NCI-H345 treated with DMSO at 0.1 percent for 48 hours (cell line): ENCODE data around the gene LSM10.
A peak's percentile ranks its signal among the peaks of the same experiment; 100 is the strongest.

Experiments used
- DNase-seq: peaks from one replicate; lab custom pipeline; 2025; ENCODE audit not compliant: unreplicated experiment; lab: John Stamatoyannopoulos, UW

Gene LSM10

DNA sequence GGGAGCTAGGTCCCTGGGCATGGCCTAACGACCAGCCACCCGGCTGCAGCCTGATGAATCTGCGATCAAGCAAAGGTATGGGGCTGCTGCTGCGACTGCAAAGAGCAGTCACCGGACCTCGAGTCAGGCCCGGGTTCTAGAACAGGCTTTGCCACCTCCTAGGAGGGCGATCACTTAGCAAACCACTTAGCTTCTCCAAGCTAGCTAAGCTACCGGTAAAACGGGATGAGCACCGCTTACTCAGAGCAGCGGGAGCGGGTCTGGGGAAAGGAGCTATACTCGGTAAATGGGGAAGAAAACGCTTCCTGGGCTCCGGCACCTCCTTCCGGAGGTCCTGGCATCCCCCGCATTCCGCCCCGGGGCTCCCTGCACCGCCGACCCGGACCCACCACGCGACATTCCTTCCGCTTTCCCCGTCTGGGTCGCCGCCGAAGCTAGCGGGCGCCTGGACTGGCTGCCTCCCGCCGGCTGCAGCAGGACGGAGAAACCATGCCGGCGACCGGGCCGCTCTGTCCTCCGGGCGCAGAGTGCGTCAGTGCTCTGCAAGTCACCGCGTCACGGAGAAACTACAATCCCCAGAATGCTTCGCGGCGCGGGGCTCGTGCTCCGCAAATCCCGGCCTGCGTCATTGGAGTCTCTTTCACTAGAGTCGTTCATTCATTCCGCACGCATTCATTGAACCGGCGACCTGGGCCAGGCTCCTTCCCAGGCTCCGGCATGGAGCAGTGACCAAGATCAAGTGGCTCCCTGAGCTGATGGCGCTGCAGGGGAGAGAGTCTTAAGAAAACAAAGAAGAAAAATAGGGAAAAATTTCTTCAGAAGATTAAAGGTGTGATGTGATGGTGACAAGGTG is at the start of gene LSM10:
Gene LSM10, minus strand, starts transcription at position 531 of the 853 bp plus-strand sequence. CDS start 3,779 bp downstream, outside the sequence.
- DNase-seq, result peak; percentile 89

DNA sequence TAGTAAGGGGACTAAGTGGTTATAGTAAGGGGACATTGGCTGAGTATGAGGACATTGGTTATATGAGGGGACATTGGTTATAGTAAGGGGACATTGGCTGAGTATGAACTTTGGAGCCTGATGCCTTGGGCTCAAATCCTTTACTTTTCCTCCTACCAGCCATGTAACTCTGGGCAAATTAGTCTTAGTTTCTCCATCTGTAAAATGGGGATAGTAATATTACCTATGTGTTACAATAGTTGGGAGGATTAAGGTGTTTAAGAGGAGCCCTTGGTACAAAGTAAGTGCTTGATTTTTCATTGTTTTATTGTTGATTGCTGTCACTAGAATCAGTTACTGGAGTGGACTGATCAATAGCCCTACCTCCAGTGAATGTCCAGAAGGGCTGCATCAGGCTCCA is 49.7 kb upstream of the LSM10 start:
- DNase-seq, result no peak

DNA sequence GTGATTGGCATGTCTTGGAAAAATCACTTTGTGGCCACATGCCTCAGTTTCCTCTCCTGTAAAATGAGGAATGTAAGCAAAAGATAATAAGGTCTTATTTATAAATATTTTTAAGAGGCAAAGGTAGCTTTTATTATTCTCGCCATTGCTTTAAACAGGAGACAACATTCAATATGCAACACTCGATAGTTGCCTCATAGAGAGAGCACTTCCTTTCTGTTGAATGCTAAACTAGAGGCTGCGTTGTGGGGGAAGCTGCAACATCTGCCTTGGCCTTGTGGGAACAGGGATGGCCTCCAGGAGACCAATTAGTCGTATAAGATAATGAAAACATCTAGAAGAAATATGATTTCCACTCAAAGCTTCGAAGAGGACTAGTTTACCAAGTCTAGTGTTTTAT is 49.0 kb upstream of the LSM10 start:
- DNase-seq, result no peak

DNA sequence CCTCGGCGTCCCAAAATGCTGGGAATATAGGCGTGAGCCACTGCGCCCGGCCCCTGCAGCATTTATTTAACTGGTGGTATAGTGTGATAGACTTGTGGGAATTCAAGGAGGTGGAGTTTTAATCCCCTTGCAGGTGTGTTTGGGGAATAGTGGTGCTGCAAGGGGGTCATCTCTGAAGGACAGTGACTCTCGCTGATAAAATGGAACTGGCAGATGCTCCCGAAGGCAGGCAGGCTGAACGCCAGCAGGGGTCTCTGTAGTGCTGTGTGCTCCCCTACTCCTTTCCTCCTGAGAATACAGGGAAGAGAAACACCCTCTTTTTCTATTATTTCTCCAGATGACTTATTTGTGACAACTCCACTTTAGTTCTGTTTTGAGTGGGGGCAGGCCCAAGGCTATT is 48.6 kb upstream of the LSM10 start:
- no peak for DNase-seq

DNA sequence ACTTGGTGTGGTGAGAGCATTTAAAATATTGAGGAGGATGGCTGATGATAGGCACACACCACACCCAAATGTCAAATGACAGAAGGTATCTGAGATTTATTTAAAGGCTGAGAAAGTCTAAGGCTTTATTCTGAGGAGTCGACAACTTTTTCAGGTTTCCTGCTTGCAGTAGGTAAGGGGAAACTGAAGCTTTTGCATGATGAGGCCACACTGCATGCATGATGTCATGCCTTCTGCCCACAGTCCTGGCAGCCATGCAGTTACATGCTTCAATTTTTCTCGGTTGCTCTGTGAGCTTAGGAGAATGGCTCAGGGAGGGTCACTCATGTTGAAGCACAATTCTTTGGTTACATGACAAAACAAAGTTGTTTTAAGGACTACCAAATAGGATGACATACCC is 45.6 kb upstream of the LSM10 start:
- DNase-seq, result no peak

DNA sequence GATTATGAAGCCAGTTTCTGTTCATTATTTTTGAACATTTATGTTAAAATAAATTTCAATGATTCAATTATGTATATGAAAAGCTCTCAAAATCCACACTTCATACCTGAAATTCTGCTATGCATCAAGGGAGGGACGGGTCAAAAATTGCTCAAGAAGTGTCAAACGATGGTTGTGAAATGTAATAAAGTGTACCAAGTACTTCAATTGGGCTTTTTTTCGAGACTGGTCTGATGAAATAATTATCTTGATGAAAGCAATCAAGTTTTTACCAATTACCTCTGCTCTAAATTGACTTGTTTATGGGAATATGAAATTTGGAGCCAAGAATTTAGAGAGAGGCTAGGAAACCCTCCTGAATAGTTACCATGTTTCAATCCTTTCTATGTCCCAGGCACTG is 44.6 kb upstream of the LSM10 start:
- no peak for DNase-seq

DNA sequence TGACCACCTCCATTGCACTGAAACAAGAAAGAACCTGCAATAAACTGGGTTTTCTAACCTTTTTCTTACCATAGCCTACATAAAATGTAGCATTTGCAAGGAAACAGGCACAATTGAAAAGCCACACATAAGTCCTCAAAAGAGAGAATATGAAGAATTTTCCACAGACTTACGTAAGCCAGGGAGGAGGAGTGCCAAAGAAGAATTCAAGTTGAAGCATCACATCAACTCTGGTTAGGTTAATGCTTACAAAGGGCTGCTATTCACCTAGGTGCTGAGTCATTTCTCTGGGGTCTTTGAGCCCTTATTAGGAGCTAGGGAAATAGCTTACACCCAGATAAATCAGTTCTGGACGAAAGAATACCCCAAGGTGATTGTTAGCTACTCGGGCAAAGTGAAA is 42.9 kb upstream of the LSM10 start:
- no peak for DNase-seq

DNA sequence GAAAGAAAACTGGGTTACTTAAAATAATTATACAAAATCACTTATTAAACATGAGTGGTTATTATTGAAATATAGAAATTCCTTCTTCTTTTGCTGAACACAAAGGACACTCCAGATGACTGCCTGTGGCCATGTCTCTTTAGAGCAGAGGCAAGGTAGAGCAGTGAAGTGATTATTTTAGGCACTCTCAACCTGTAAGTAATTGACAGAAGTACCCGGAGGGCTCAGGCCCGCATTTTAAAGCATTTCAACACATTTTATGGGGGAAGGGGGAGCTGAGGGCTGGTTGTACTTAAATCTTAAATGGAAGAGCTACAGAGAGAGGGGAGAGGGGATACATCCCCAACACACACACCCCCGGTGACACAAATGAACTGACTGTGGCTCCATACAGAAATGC is 42.3 kb upstream of the LSM10 start:
- no peak for DNase-seq

DNA sequence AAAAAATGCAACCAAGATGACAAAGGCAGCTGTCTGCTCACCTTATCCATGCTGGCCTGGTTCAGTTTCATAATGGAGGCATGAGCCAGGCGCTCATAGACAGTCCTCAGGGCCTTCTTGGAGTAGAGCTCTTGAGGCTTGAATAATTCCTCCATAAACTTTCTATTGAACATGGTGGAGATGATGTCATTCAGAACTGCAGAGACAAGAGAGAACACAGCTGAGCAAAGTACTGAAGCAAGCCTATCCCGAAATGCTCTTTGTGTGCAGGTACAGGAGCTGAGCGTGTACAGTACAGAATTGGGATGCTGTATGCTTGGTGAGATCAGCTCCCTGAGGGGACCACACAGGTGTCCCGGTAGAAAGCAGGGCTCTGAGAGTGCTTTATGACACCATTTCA is 41.0 kb upstream of the LSM10 start:
- DNase-seq, result no peak

DNA sequence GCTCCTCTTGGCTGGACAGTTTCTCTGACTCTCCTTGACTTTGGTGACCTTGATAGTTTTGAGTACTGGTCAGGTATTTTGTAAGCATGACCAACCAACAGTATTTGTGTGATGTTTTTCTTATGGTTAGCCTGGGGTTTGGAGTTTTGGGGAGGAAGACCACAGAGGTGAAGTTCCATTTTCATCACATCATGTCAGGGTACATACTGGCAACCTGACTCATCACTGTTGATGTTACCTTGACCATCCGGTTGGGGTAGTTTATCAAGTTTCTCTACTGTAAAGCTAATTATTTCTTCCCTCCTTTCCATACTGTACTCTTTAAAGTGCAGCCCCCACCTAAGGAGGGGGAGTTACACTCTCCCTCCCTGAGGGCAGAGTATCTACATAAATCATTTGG is 39.1 kb upstream of the LSM10 start:
- no peak for DNase-seq

DNA sequence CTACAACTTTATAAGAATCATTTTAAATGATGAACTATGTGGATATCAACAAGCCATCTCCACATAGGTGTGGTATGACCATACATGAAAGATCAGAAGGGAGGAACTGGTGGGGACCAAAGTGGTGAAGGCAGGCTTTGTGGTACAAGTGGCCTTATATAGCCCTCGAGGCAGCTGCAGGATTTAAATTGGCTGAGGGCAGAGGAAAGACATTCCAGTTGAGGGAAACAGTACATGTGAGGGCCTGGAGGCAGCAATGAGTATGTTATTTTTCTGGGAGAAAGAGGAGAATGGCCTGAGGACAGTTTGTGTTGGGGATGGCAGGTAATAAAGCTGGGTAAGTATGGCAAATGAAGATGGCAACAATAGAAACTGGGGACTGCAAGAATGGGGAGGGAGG is 35.4 kb upstream of the LSM10 start:
- DNase-seq, result no peak

DNA sequence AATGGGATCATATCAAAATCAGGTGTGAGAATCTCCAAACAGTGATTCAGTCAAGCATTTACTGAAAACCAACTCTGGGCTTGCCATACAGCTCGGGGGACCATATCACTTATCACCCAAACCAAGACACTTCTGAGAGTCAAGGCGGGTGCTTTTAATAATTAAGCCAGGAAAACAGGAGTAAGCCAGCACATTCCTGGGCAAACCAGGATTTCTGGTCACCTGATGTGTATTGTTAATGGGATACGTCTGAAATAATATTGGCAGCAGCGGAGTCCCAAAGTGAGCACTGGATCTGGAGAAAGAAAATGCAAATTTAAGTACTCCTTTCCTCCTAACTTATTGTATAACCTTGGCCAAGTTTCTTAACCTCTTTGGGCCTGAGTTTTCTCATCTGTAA is 34.9 kb upstream of the LSM10 start:
- DNase-seq, result no peak

DNA sequence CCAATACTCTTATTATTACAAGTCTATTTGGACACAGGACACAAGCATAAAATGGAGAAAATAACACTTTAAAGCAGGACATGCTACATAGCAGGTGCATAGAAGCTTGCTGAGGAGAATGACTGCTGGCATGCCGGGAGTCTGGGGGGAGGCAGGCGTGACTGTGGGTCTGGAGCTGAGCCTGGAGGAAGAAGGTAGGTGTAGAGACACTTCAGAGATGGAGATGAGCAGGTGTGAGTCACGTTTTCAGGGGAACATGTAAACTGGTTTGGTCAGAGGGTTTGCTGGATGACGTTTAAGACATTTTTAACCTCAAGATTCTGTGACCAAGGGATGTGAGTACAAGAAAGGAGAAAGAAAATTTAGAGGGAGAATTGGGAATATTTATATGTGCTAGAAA is 28.1 kb upstream of the LSM10 start:
- no peak for DNase-seq

DNA sequence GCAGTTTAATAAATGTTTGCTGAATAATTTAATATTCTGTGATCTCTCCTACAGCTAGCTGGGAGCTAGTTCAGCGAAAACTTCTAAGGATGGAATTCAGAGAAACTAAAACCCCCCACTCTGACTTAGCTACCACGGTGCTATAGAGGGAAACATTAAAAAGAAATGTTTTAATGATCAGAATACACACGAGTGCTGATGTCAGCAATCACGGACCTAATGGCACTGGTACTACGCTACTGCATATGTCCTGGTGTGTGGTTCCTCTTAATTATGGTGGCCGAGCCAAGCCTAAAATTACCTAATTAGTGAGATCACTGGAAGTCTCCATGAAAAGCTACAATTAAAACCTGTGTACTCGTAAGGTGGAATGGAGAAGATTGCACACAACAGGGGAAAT is 23.9 kb upstream of the LSM10 start:
- no peak for DNase-seq

DNA sequence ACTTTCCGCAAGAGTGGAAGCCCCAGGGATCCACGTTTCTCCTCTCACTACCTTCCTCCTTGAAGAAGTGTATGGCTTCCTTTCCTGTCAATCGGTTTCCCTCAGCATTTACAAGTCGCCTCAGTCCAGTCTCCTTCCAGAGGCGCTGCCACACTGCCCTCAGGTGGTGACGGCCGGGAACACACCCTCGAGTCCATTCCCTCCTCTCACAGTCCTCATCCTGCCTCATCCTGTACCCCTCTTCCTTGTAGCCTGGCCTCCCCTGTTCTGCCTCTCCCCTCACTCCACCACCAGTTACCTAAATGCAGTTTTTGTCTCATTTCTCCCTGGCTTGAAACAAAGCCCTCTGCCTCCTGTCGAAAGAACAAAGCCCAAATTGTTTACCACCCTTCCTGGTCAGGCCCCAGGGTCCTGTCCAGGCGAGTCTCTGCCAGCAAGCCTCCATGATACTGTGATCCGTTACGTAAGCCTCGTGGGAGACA is 23.2 kb upstream of the LSM10 start:
- DNase-seq, result peak; percentile 26

DNA sequence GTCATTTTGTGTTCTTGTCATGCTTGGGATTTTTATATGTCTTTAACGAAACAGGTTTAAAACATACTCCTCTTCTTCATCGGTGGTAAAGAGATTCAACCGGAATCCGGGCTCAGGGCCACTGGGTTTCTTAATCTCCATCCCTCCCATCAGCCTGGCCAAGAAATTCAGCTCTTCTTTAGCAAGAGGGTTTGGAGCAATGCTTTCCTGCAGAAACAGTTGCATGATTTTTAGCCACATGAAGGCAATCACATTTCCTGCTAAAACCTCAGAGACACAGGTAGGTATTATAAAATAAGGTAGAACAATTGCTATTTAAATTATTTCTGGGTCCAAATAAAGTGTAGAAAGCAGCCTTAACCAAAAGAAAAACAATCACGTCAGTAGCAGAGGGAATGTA is 22.7 kb upstream of the LSM10 start:
- DNase-seq, result no peak

DNA sequence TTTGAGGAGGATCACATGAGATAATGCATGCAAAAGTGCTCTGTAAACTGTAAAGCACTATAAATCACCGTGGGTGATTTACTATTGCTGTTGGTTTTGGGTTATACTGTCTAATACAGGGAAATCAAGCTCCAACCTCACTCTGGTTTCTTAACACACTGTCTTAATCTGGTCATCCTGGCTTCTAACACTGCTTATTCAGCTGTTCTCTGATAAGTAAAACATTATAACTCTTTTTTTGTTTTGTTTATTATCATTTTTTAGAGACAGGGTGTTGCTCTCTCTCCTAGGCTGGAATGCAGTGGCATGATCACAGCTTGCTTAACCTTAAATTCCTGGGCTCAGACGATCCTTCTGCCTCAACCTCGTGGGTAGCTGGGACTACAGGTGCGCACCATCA is 21.9 kb upstream of the LSM10 start:
- no peak for DNase-seq

DNA sequence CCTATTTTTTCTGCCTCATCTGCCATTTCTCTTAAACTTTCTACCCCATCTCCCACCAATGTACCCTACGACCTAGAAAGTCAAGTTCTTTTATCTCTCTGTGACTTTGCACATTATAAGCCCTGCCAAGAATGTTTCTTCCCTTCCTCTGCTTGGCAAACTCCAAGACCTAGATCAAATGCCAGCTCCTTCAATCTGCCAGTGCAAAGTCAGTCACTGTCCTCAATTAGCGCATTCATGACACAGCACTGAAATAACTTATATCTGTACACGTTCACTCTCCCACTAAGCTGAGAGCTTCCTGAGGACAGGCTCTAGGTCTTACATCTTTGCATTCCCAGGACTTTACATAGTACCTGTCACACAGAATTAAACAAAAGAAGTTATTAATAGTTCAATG is 21.4 kb upstream of the LSM10 start:
- no peak for DNase-seq

DNA sequence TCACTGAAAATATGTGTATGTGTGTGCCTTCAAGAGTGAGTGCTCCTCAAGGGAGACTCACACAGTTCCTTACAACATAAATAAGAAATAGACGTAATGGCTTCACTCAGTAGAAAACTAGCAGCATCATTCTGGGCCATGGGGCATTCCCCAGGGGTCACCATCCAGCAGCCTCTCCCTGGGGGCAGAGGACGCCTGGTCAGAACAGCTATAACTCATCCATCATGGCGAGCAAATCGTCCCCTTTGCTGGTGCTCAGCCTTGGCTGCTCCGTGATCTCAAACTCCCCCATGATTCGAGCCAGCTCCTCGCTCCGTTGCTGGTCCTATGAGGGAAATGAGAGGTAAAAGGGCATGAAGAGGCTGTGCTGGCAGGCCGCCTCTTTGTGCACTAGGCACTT is 20.2 kb upstream of the LSM10 start:
- DNase-seq, result no peak

DNA sequence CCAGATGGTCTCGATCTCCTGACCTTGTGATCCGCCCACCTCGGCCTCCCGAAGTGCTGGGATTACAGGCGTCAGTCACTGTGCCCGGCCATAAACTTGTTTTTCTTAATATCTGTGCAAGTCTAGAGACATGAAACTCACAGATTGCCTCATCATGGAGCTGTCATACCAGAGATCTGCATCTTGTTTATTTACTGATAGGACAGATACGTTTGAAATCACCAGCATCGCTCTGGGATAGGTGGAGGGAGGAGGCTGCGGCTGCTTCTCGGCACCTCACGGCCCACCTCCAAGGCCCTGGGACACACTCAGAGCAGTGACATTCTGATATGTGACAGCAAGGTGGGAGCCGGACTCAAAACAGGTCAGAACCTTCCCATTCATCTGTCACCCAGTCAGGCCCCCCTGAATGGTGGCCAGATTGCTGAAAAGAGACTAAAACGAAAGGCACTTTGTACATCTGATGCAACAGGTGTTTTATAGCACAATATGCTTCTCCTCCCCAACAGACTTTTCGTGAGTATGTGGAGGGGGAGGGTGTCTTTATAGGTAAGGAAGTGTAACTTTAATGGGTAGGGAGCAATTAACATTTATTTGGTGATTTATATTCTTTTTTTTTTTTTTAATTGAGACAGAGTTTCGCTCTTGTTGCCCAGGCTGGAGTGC is 18.1 kb upstream of the LSM10 start:
- no peak for DNase-seq

DNA sequence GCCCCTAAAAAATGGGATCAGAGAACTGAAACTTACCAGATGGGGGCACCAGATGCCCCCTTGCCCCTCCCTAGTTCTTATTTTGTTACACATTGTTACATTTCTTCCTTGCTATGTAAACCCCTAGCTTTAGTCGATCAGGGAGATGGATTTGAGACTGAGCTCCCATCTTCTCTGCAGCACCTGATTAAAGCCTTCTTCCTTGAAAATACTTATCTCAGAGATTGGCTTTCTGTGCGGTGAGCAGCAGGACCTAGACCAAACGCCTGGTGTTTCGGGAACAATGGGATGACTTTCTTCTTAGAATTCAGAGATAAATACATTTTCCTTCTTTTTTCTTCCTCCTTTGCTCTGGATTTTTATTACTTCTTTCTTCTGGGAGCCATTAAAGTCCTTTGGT is 16.7 kb upstream of the LSM10 start:
- no peak for DNase-seq
